Gastrocnemius medialis (tissue), 4 donors: Measurements from ENCODE around the gene CHST15.

Source experiments
- POLR2A ChIP-seq, 2 donors: fragments of 450-650 bp; IDR thresholded peaks; one replicate each; pipeline ENCODE4 v1.6.1; 2017; ENCODE audit warnings: antibody characterized with exemption in 2 of 2, mild to moderate bottlenecking in 2 of 2, moderate library complexity in 2 of 2
- TF ChIP-seq, protein P1 (sequence below), 5 experiments: fragments of 450-650 bp in 3 of 5; fragments of 200-600 bp in 2 of 5; sonication (generic) in 2 of 5; IDR thresholded peaks in 4 of 5; conservative IDR thresholded peaks in 1 of 5; 1 replicate in 4 of 5; 2 replicates in 1 of 5; pipeline ENCODE4 v1.5.1; 2016 to 2019; ENCODE audit warnings: antibody characterized with exemption in 5 of 5, mild to moderate bottlenecking in 3 of 5, moderate library complexity in 3 of 5

GRCh38 chr10:124052561-124052960 lies 40.8 kb downstream of the CHST15 start:
- TF ChIP-seq, protein P1, sequence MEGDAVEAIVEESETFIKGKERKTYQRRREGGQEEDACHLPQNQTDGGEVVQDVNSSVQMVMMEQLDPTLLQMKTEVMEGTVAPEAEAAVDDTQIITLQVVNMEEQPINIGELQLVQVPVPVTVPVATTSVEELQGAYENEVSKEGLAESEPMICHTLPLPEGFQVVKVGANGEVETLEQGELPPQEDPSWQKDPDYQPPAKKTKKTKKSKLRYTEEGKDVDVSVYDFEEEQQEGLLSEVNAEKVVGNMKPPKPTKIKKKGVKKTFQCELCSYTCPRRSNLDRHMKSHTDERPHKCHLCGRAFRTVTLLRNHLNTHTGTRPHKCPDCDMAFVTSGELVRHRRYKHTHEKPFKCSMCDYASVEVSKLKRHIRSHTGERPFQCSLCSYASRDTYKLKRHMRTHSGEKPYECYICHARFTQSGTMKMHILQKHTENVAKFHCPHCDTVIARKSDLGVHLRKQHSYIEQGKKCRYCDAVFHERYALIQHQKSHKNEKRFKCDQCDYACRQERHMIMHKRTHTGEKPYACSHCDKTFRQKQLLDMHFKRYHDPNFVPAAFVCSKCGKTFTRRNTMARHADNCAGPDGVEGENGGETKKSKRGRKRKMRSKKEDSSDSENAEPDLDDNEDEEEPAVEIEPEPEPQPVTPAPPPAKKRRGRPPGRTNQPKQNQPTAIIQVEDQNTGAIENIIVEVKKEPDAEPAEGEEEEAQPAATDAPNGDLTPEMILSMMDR (IDR thresholded peaks at IDR 0.05 in 4 of 5, conservative IDR thresholded peaks at IDR 0.05 in 1 of 5) = no peak
- no peak for TF ChIP-seq POLR2A (IDR thresholded peaks at IDR 0.05)
